Measurements from ENCODE around the gene DLK1. TPM values are rescaled to one million over a fixed set of nuclear protein-coding genes. Genes with fewer than 3 reads are reported as not detected.

The DLK1 gene
- total RNA-seq, 2 experiments from 2014 or later, result not detected

- H3K79me2 ChIP-seq (ENCODE audit: insufficient read depth, low read depth, low read length), result no peaks in the 10 kb centered on the region
- BruUV-seq (replicated peaks), result no TSS peak
- CTCF ChIA-PET (ENCODE audit: unreplicated experiment), result no interaction called here
Observed at GRCh38 chr14:100776681-100777365, 50.1 kb downstream of the DLK1 start.

GRCh38 chr14:100777366-100777817 is 50.7 kb downstream of the DLK1 start:
- Histone ChIP-seq H2AFZ (ENCODE audit: low read length) (no peak overlapping the region), H3K4me3 (ENCODE audit: low read depth, low read length, poor library complexity, severe bottlenecking) (no peak overlapping the region), H3K79me2 (ENCODE audit: insufficient read depth, low read depth, low read length) (no peaks in the 10 kb centered on the region), H4K20me1 (ENCODE audit: insufficient read depth, low read length) (no peaks in the 10 kb centered on the region), H3K36me3 (ENCODE audit: insufficient read depth, low read length) (no peaks in the 10 kb centered on the region), H3K4me2 (ENCODE audit: low read length) (no peak overlapping the region), H3K27ac (ENCODE audit: low read depth, low read length, poor library complexity, severe bottlenecking) (no peak overlapping the region), H3K4me1 (ENCODE audit: insufficient read depth, low read length, poor library complexity, severe bottlenecking) (no peaks in the 10 kb centered on the region), H3K9me3 (ENCODE audit: low read length) (no peaks in the 10 kb centered on the region), H3K9me2 (ENCODE audit: insufficient read depth, low read length) (no peaks in the 10 kb centered on the region)
- no peak for DNase-seq (ENCODE audit: low spot score)
- no TSS peak for BruUV-seq (replicated peaks)
- CTCF ChIA-PET (ENCODE audit: unreplicated experiment), result no interaction called here
- TF ChIP-seq EZH2phosphoT487 (IDR thresholded peaks at IDR 0.05; ENCODE audit: borderline replicate concordance, low read depth, low read length), result no peak
- no peak for TF ChIP-seq CTCF (conservative IDR thresholded peaks at IDR 0.05; ENCODE audit: low read length)
- POLR2A ChIA-PET, result no interaction called here
- intact Hi-C loops (cut with micrococcal nuclease; ENCODE audit: unreplicated experiment), result no loop called here

More at GRCh38 chr14:100776681-100777365, 50.1 kb downstream of the DLK1 start:
- TF ChIP-seq CTCF (conservative IDR thresholded peaks at IDR 0.05; ENCODE audit: low read length) (no peak), EZH2phosphoT487 (IDR thresholded peaks at IDR 0.05; ENCODE audit: borderline replicate concordance, low read depth, low read length) (no peak)
- H3K9me3 ChIP-seq (ENCODE audit: low read length), result no peaks in the 10 kb centered on the region
- no peaks in the 10 kb centered on the region for H3K9me2 ChIP-seq (ENCODE audit: insufficient read depth, low read length)
- no peak overlapping the region for H3K4me3 ChIP-seq (ENCODE audit: low read depth, low read length, poor library complexity, severe bottlenecking)
- no peak for DNase-seq (ENCODE audit: low spot score)
- H3K27ac ChIP-seq (ENCODE audit: low read depth, low read length, poor library complexity, severe bottlenecking), result no peak overlapping the region
- POLR2A ChIA-PET, result no interaction called here
- H2AFZ ChIP-seq (ENCODE audit: low read length), result no peak overlapping the region
- no peaks in the 10 kb centered on the region for H4K20me1 ChIP-seq (ENCODE audit: insufficient read depth, low read length)
- no peaks in the 10 kb centered on the region for H3K36me3 ChIP-seq (ENCODE audit: insufficient read depth, low read length)
- intact Hi-C loops (cut with micrococcal nuclease; ENCODE audit: unreplicated experiment), result no loop called here
- no peaks in the 10 kb centered on the region for H3K4me1 ChIP-seq (ENCODE audit: insufficient read depth, low read length, poor library complexity, severe bottlenecking)
- no peak overlapping the region for H3K4me2 ChIP-seq (ENCODE audit: low read length)

- intact Hi-C loops (cut with micrococcal nuclease; ENCODE audit: unreplicated experiment), result no loop called here
- H2AFZ ChIP-seq (ENCODE audit: low read length), result no peak overlapping the region
- H3K9me3 ChIP-seq (ENCODE audit: low read length), result no peaks in the 10 kb centered on the region
- no peak overlapping the region for H3K4me2 ChIP-seq (ENCODE audit: low read length)
- no TSS peak for BruUV-seq (replicated peaks)
- H3K79me2 ChIP-seq (ENCODE audit: insufficient read depth, low read depth, low read length), result no peaks in the 10 kb centered on the region
- no peak overlapping the region for H3K4me3 ChIP-seq (ENCODE audit: low read depth, low read length, poor library complexity, severe bottlenecking)
- H4K20me1 ChIP-seq (ENCODE audit: insufficient read depth, low read length), result no peaks in the 10 kb centered on the region
- no peak for TF ChIP-seq EZH2phosphoT487 (IDR thresholded peaks at IDR 0.05; ENCODE audit: borderline replicate concordance, low read depth, low read length)
- no peak for TF ChIP-seq CTCF (conservative IDR thresholded peaks at IDR 0.05; ENCODE audit: low read length)
- POLR2A ChIA-PET, result no interaction called here
- no peak overlapping the region for H3K27ac ChIP-seq (ENCODE audit: low read depth, low read length, poor library complexity, severe bottlenecking)
- H3K4me1 ChIP-seq (ENCODE audit: insufficient read depth, low read length, poor library complexity, severe bottlenecking), result no peaks in the 10 kb centered on the region
- no peaks in the 10 kb centered on the region for H3K36me3 ChIP-seq (ENCODE audit: insufficient read depth, low read length)
- no peaks in the 10 kb centered on the region for H3K9me2 ChIP-seq (ENCODE audit: insufficient read depth, low read length)
- CTCF ChIA-PET (ENCODE audit: unreplicated experiment), result no interaction called here
- no peak for DNase-seq (ENCODE audit: low spot score)
Observed at GRCh38 chr14:100777818-100778525, 51.3 kb downstream of the DLK1 start.

All from OCI-LY7 (cell line).